ENCODE data around the gene CREB3L2. TPM values are rescaled to one million over a fixed set of nuclear protein-coding genes. Genes with fewer than 3 reads are reported as not detected.

The CREB3L2 gene
- total RNA-seq, 1 experiment from 2014 or later, result 49.8 TPM

GRCh38 chr7:137986252-137987017 is 15.5 kb downstream of the CREB3L2 start (continued):
- TF ChIP-seq POLR2A (IDR thresholded peaks at IDR 0.05; ENCODE audit: borderline replicate concordance, extremely low read depth, insufficient read depth, insufficient read length) (no peak), SIN3A (IDR thresholded peaks at IDR 0.05; ENCODE audit: low read depth) (no peak), RAD21 (IDR thresholded peaks at IDR 0.05; ENCODE audit: low read depth) (no peak), ZNF274 (IDR thresholded peaks at IDR 0.05; ENCODE audit: low read depth, low read length) (no peak), ELF1 (IDR thresholded peaks at IDR 0.05; ENCODE audit: borderline replicate concordance, low read depth) (no peak)

- Histone ChIP-seq H3K4me1 (ENCODE audit: control insufficient read depth in 1 of 2, insufficient read depth in 2 of 2, low read length in 2 of 2) (peaks cover 9 to 12% of the 10 kb centered on the region in 2 experiments), H3K27ac (ENCODE audit: low read depth, low read length) (no peak overlapping the region), H3K9me3 (ENCODE audit: control insufficient read depth in 1 of 2, insufficient read depth in 1 of 2, low read depth in 1 of 2, low read length in 2 of 2) (no peaks in the 10 kb centered on the region), H3K36me3 (ENCODE audit: control insufficient read depth in 1 of 2, insufficient read depth in 2 of 2, low read length in 2 of 2) (no peaks in the 10 kb centered on the region), H3K79me2 (ENCODE audit: insufficient read depth, low read length) (peaks cover 14% of the 10 kb centered on the region), H3K4me3 (replicated peaks in 1 of 2; ENCODE audit: low read depth in 1 of 2, low read length in 2 of 2) (no peak overlapping the region), H3K27me3 (ENCODE audit: insufficient read depth, low read length) (no peaks in the 10 kb centered on the region), H4K20me1 (ENCODE audit: insufficient read depth) (no peaks in the 10 kb centered on the region), H3K9ac (ENCODE audit: low read length) (no peak overlapping the region), H3K4me2 (ENCODE audit: low read length) (no peak overlapping the region), H3K9me2 (ENCODE audit: insufficient read depth) (no peaks in the 10 kb centered on the region), H2AFZ (ENCODE audit: low read depth, low read length, poor library complexity, severe bottlenecking) (no peak overlapping the region)
- ChIA-PET POLR2A (no interaction called here), CTCF (interaction anchor here (1.9 kb wide), 1 partner anchor 16 kb away, joined by 5 read pairs; the partner anchor contains the start of gene CREB3L2), RAD21 (ENCODE audit: low non-redundant PET in 1 of 2, low total read pairs in 2 of 2, uncharacterized antibody in 2 of 2, unreplicated experiment in 2 of 2) (no interaction called here)
- DNase-seq (ENCODE audit: low read depth, low spot score), result no peak
- intact Hi-C loops (cut with micrococcal nuclease), result no loop called here
- TF ChIP-seq ZFX (IDR thresholded peaks at IDR 0.05), result no peak
- TF ChIP-seq YY1 (IDR thresholded peaks at IDR 0.05; ENCODE audit: extremely low read depth, insufficient replicate concordance, low read depth, low read length), result no peak
- no peak for TF ChIP-seq ATF3 (IDR thresholded peaks at IDR 0.05)
- TF ChIP-seq CEBPB (IDR thresholded peaks at IDR 0.05; ENCODE audit: low read depth), result no peak
- no peak for TF ChIP-seq POLR2AphosphoS5 (IDR thresholded peaks at IDR 0.05; ENCODE audit: low read depth, low read length)
- no peak for TF ChIP-seq RAD21 (IDR thresholded peaks at IDR 0.05; ENCODE audit: low read depth)
- BruUV-seq (replicated peaks), result no TSS peak
- no peak for ATAC-seq
These were observed 16.0 kb downstream of the CREB3L2 start for GRCh38 chr7:137985897-137986251.

Measured in HCT116 (cell line).